GM04503 (cell line): ENCODE data around the gene USP24.
A peak's percentile ranks its signal among the peaks of the same experiment; 100 is the strongest.

Experiments used
- DNase-seq: peaks from one replicate; pipeline ENCODE4 v3.0.0-alpha.2; 2012; ENCODE audit warnings: low read depth

USP24 gene

GRCh38 chr1:55068638-55069037, 146.5 kb downstream of the USP24 start:
- no peak for DNase-seq

DNA sequence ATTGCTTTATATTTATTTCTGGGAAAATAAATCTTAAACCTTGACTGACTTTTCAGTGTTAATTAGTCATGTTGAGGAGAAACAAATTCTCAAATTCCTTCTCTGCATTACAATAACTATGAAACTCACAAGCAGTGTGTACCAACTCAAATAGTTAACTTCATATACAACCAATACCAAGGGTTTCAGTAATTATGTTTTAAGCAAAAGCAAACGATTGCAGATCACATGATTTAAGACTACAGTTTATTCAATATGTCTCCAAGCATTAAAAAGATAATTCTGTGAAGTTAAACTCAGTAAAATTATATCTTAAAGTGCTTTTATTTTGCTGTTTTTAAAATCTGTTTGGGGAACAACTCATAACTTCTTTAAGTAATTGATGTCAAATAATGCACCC, 147.2 kb downstream of the USP24 start:
- no peak for DNase-seq

- no peak for DNase-seq
Observed at GRCh38 chr1:55067022-55067778, 148.0 kb downstream of the USP24 start.

DNA sequence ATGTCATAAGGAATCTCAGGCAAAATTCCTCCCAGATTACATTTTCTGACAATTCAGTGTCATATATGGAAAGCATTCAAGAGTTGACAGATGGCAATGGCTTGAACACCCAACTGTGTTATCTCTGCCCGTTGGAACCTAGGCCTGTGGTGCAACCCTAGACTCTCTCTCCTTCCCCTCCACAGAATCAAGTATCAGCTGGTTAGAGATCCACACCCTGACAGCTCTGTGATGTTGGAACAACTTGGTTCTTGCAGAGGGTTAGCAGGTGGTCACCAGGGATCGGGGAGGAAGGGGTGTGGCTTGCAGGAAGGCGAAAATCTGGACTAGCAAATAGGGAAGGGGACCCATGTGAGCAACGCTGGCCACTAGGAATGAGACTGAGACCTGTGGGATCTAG, 149.5 kb downstream of the USP24 start:
- DNase-seq = no peak

DNA sequence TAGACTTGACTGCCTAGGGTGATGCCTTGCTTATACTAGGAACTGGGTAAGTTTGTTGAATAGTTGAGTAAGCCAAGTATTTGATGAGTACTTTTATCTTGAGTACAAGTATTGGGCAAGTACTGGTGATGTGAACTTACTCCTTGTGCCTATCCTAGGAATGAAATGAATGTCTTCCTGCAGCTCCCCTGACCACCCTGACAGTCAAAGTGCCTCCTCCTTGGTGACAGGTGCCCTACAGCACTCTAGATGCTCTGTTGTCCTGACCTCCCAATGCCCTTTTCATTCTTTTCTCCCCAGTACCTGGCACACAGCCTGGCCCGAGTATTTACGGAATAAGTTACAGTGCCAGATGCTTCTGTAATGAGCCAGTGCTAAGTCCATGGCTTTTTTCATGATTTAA, 150.3 kb downstream of the USP24 start:
- peak; percentile 43 for DNase-seq

DNA sequence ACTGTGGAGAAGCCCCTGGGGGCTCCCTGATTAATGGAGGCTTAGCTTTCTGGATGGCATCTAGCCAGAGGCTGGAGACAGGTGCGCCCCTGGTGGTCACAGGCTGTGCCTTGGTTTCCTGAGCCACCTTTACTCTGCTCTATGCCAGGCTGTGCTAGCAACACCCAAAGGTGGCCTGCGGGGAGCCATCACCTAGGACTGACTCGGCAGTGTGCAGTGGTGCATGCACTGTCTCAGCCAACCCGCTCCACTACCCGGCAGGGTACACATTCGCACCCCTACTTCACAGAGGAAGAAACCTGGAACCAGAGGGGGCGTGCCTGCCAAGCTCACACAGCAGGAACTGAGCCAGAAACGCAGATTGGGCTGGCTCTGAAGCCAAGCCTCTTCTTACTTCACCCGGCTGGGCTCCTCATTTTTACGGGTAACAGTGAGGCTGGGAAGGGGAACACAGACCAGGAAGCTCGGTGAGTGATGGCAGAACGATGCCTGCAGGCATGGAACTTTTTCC, 151.0 kb downstream of the USP24 start:
- DNase-seq = no peak

DNA sequence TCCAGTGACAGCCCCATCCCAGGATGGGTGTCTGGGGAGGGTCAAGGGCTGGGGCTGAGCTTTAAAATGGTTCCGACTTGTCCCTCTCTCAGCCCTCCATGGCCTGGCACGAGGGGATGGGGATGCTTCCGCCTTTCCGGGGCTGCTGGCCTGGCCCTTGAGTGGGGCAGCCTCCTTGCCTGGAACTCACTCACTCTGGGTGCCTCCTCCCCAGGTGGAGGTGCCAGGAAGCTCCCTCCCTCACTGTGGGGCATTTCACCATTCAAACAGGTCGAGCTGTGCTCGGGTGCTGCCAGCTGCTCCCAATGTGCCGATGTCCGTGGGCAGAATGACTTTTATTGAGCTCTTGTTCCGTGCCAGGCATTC, 151.6 kb downstream of the USP24 start:
- DNase-seq = no peak

DNA sequence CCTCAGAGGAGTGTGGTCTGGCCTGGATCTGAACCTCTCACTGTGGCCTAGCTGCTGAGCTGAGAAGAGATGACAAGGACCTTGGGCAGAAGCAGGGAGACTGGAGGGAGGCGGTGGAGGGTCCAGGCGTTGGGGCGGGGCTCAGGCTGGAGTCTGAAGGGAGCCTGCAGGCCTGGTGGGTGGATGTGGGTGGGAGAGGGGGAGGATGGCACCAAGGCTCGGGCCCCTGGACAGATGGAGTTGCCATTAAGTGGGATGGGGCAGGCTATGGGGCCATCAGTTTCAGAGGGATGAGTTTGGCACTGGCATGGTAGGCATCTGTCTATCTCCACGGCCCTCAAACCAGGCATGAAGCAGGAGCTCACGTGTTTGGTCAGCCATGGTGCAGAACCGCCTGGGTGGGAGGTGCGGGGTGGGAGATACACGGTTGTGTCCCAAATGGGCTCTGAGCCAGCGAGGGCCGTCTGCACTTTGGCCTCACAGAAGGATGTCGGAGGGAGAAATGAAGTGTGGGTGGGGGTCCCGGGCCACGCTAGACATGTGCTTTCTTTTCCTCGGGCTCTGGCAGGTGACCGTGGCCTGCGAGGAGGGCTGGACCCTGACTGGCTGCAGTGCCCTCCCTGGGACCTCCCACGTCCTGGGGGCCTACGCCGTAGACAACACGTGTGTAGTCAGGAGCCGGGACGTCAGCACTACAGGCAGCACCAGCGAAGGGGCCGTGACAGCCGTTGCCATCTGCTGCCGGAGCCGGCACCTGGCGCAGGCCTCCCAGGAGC, 152.2 kb downstream of the USP24 start:
- DNase-seq = no peak

GRCh38 chr1:55061706-55062321, 153.3 kb downstream of the USP24 start:
- DNase-seq = no peak

- DNase-seq = no peak
Observed at GRCh38 chr1:55061000-55061705, 154.0 kb downstream of the USP24 start.

GRCh38 chr1:55060133-55060999, 154.8 kb downstream of the USP24 start:
- no peak for DNase-seq

DNA sequence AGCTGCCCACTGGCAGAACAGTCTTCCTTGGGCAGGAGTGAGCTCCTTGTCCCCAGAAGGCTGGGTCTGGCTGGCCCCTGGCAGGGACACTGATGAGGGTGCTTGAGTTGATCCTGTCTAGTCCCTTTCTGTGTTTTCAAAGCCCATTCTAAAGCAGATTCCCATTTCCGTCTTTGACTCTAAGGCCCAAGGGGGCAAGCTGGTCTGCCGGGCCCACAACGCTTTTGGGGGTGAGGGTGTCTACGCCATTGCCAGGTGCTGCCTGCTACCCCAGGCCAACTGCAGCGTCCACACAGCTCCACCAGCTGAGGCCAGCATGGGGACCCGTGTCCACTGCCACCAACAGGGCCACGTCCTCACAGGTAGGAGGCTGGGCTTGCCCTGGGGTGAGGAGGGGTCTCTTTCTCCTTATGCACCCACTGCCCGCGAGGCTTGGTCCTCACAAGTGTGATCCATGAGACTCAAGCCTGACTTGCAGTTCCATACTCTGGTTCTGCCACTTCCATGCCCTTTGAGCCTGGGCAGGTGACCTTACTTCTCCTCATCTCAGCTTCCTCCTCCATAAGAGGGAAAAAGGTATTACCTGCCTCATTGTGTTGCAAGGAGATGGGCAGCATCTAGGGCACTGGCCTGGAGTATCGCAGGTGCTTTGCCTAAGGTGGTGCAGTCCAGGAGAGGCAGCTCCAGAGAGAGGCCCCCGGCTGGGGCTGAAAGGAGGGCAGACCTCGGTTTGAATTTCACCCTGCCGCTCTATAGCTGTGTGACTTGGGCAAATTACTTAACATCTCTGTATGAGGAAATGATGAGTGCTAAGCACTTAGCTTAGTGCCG, 155.6 kb downstream of the USP24 start:
- DNase-seq = no peak

DNA sequence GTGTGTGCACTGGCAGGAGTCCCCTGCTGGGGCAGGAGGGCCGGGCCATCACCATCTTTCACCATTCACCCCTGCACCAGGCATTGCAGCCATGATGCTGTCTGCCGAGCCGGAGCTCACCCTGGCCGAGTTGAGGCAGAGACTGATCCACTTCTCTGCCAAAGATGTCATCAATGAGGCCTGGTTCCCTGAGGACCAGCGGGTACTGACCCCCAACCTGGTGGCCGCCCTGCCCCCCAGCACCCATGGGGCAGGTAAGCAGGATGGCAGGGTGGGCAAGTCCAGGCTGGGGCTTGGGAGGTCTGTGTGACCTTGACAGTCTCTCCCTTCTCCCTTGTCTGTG, 157.2 kb downstream of the USP24 start:
- DNase-seq = no peak

GRCh38 chr1:55057270-55057955, 157.8 kb downstream of the USP24 start:
- DNase-seq = no peak

DNA sequence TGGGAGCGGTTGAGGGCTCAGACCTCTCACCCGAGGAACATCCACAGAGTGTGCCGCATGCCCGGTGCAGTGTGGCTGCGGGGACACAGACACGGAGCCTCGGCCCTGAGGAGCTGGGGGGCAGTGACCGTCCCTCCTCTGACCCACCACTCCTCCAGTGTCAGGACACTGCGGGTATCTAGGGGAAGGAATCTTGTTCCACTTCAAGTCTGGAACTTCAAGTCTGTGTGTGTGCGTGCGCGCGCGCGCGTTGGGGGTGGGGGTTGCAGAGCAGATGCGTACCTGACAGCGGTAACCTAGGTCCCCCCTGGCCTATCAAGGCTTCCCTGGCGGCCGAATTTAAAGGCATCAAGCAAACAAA, 158.6 kb downstream of the USP24 start:
- DNase-seq = no peak

- DNase-seq = no peak
Observed at GRCh38 chr1:55055951-55056631, 159.1 kb downstream of the USP24 start.

- no peak for DNase-seq
Observed at GRCh38 chr1:55055084-55055882, 159.9 kb downstream of the USP24 start.

- DNase-seq = no peak
Observed at GRCh38 chr1:55054396-55054795, 160.8 kb downstream of the USP24 start.
